HG02610 (cell line): ENCODE measurements around the gene TPM3.
"Not testable (repeated sequence)": the region's sequence is repeated elsewhere in the genome, so short reads cannot be mapped to it uniquely, and the experiment has no call there.

Source experiments
- ATAC-seq: cut with Tn5 transposase; IDR thresholded peaks from one replicate; pipeline ENCODE4 v1.9.1; 2021; ENCODE audit warnings: mild to moderate bottlenecking, moderate library complexity; ENCODE audit not compliant: unreplicated experiment

The TPM3 gene

DNA sequence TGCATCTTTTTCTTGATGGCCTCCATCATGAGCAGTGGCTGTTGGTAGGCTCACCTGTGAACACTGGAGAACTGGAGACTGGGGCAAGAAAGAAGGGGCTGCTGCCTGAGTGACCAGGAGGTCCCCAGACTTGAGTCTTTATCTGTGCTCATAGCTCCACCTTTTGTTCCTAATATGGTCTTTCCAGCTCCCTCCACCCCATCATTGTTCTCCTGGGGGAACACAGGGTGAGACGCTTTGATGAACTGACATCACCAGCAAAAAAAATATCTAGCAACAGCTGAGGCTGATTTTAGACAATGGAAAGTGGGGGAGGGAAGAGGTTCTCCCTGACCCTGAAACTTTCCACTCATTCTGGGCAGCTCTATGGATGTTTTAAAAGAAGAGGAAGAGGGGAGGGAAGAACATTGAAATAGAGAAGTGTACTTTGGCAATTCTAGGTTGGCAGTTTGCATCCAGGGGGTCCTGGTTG lies at the start of gene TPM3:
Gene TPM3 (minus strand): TSS at position 111 of the 472 bp plus-strand sequence. CDS start 82 bp downstream, at position 29.
- ATAC-seq = no peak

DNA sequence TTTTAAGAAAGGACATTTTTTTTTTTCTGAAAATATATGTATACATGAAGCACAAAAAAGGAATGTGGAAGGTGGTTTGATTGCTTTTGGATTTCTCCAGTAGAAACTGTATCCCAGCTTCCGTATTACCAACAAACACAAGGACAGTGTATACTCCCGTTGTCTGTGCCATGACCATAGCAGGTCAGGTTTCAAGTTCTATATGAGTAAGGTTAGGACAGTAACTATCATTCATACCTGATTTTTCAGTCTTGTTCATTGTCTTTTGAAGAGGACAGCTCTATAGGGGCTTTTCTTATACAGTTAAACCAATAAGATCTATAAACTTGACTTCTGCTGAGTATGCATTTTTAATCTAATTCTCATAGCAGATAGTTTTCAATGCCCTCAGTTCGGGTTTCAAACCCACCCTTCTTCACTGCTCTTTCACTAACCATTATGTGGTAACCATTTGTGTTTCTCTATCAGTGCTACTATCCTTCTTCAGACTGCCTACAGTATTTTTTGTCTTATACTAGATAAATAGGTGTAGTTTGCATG lies 48.5 kb upstream of the TPM3 start:
- no peak for ATAC-seq

DNA sequence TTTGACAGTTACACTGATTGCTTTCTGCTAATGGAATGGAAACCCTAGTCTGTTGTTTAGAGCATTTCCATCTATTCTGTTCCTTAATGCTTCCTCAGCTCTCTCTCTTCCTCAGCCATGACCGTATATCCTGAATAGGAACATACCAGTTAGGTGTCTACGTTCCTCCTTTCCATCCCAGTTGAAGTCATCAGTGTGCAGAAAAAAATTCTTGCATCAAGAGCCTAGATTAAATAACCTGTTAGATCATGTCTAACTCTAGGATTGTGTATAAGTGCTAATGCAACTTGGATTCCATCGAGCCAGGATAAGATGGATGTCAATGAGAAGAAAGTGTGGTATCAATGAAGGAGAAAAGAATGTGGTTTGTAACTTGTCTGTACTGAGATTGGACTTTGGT lies 47.6 kb upstream of the TPM3 start:
- no peak for ATAC-seq

DNA sequence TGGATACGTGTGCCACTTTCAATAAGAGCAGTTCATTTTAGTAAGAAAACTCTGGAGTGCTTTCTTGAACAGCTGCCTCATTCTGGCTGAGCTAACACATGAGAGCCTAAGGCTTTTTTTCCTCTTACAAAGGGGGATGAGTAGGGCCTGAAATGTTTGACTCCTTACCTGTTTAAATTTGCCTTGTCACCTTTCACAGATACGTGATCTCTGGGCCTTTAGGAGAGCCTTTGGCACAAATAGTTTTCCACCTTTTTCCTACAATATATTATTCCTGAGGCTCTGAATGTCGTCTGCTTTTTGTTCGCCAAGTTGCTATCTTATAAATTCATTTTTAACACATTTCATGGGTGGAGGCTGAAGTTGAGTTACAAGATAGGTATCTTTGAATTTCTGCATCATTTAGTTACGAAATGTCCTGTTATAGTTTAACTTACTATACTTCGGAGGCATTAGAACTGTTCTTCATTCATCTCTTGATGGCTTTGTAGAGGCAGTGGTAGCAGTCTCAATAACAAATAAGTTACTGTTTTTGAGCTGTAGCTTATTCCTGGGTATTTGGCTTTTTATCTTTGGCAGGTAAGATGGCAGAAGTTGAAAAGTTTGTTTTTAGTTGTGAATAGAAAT lies 46.1 kb upstream of the TPM3 start:
- ATAC-seq = no peak

DNA sequence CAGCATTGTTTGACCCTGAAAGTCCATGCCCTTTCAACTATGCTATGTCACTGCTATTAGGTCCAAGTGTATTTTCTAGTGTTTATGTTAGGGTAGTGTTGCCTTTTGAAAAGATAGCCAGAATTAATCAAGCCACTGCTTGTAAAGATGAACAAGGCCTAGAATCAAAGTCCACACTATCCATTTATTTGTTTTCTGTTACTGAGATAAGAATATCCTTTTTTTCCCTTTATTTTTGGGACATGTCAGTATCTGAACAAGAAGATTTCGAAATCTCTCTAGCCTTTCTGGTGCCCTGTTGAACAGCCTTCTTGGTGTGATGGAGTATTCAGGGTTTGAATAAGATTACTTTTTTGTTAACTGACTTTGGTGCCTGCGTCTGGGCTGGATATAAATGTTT lies 45.5 kb upstream of the TPM3 start:
- ATAC-seq = no peak

DNA sequence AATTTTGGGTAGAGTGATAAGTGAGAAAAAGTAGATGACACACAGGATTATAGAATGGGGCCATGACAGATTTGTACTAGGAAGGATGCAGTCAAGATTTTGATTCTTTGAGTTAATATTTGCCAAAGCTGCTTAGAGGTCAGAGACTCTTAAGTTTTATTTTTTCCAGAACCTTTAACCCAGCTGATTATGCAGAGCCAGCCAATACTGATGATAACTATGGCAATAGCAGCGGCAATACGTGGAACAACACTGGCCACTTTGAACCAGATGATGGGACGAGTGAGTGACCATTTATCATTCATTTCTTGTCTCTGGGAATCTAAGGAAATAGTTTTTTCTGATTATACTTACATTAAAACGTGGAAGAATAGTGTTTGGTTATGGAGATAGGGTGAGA lies 45.0 kb upstream of the TPM3 start:
- no peak for ATAC-seq

GRCh38 chr1:154233127-154233526 lies 41.2 kb upstream of the TPM3 start:
- not testable (repeated sequence) for ATAC-seq

GRCh38 chr1:154231112-154231511 lies 39.2 kb upstream of the TPM3 start:
- not testable (repeated sequence) for ATAC-seq

GRCh38 chr1:154225370-154225769 lies 33.5 kb upstream of the TPM3 start:
- ATAC-seq = no peak

DNA sequence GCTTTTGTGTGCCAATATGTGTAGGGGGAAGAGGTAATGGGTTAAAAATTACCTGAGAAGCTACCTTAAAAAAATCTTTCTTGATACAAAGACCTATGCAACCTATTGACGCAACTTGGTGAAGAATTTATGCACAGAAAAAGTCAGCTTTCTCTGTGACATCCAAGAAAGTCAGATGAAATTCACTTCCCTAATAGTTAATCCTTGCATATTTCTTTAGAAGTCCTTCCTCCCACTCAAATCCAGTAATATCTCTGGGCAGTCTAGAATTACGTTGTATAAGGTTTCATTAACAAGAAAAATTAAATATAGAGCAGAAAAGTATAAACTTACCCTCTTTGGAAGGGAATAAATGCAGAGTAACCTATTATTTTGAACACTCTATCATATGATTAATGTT lies 31.7 kb upstream of the TPM3 start:
- no peak for ATAC-seq

GRCh38 chr1:154222918-154223317 lies 31.0 kb upstream of the TPM3 start:
- ATAC-seq = no peak

DNA sequence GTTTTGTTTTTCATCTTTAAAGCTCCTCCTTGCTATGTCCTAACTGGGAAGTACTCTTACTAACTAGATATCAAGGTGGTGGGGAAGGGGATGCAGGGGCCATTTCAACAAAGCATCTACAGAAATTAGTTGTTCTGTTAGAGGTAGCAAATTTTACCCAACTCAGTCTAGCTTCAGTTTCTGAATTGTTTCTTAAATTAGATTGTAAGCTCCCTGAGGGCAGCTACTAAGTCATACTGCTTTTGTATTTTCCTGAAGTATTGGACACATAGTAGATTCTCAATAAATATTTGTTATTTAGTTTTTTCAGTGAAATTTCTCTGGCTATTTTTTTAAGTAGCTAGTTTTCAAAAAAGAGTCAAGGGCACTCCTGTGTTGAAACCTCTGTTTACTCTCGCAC lies 30.6 kb upstream of the TPM3 start:
- no peak for ATAC-seq

DNA sequence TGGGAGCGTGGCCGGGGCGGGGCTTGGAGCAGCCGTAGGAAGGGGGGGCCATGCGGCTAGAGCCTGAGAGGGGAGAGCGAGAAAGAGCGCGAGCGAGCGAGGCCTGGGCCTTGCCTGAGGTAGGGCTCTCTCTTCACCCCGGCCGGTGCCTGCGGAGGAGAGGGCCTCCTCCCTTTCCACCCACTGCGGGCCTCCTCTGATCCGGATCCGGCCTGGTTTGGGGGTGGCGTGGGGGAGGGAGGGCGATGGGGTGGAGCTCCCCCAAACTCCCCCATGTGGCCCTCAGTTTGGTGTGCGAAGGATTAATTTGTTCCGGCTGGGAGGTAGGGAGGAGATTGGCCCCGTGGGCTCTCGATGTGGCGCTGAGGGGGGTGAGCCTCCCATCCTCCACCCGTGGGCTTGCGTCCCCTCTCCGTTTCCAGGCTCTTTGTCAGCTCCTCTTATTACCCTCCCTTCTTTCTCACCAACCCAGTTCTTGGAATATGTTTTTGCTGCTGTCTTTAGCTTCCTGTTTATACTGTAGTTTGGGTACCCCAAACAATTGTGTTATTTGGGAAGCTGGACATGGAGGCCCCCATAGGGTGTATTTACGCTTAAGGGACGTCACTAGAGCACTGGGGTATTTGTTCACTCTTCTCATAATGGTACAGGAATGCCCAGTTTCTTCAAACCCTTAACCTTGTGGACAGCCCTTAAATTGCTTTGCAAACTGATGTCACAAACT lies 29.5 kb upstream of the TPM3 start:
- ATAC-seq = peak; percentile 15

DNA sequence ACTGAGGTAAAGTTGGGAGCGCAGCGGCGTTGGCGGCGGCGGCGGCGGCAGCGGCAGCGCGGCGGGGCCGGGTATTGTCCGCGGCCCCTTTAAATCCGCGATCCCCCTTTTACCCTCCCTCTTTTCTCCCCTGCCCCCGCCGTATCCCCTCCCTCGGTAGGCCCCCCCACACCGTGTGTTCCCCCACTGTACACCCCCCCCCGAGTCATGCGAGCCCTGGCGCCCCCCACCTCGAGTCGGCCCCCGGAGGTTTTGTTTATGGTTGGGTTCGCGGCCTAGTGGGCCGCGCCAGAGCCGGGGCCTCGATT lies 29.0 kb upstream of the TPM3 start:
- no peak for ATAC-seq

GRCh38 chr1:154220071-154220969 lies 28.4 kb upstream of the TPM3 start, which contains the start of gene UBAP2L:
Gene UBAP2L (plus strand): TSS chr1:154220955. CDS start chr1:154225124, 4,169 bp downstream.
- peak; percentile 93 for ATAC-seq

- no peak for ATAC-seq
Observed at GRCh38 chr1:154219541-154219940, 27.6 kb upstream of the TPM3 start.

- ATAC-seq = no peak
Observed at GRCh38 chr1:154218545-154218944, 26.6 kb upstream of the TPM3 start.

- no peak for ATAC-seq
Observed at GRCh38 chr1:154213274-154213673, 21.4 kb upstream of the TPM3 start.

DNA sequence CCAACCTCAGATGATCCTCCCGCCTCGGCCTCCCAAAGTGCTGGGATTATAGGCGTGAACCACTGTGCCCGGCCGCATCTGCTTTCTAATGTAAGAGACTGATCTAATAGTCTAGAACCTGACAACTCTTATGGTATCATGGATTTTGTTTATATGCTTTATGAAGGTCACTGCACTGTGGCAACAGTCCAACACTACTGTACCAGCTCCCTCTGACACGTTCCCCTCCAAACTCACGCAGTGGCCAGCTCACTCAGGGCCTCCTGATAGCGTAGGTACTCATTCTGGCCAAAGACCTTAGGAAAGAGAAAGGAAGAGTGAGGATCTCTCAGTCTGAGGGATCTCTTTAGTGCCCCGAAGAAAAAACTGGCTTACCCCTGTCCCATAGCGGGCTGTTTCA lies 20.2 kb upstream of the TPM3 start:
- ATAC-seq = no peak

DNA sequence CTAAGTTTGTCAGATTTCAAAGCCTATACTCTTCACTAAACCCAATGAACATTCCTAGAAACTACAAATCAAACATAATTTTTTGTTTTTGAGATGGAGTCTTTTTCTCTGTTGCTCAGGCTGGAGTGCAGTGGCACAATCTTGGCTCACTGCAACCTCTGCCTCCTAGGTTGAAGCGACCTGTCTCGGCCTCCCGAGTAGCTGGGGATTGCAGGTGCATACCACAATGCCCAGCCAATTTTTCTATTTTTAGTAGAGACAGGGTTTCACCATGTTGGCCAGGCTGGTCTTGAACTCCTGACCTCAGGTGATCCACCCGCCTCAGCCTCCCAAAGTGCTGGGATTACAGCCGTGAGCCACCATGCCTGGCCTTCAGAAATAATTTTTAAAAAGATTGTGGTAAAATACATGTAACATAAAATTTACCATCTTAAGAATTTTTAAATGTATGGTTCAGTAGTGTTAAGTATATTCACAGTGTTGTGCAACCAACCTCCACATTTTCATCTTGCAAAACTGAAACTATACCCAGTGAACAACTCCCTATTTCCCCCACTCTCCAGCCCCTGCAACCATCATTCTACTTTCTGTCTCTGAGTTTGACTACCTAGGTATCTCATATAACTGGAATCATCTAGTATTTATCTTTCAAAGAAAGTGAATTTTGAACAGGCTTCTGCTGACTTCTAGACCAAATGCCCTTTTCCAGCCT lies 16.9 kb upstream of the TPM3 start:
- ATAC-seq = no peak

- ATAC-seq = no peak
Observed at GRCh38 chr1:154207262-154207661, 15.4 kb upstream of the TPM3 start.
